AG08395 (cell line): ENCODE measurements around the gene PIR.

Experiments
- DNase-seq: peaks from one replicate; pipeline ENCODE4 v3.0.0; 2012; ENCODE audit warnings: mixed read lengths, low spot score

Gene PIR

DNA sequence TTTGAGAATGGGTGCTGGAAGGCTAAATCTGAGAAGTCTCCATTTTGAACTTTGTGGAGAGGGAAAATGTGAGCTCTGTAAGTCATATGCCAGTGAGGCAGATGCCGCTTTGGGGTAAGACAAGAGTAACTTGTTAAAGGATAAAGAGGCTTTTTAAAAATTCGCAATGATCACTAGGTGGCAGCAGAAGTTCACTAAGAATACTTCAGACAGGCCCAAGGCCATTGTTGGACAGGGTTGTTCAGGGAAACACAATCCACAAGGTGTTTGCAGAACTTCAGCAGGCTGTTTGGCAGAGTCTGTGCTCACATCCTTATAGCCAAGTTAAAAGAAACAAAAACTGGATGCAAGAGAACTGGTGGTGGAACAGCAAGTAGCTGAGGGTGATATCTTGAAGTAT lies 144.1 kb downstream of the PIR start:
- peak; percentile 49 for DNase-seq

GRCh38 chrX:15345976-15346375 lies 147.2 kb downstream of the PIR start:
- no peak for DNase-seq

DNA sequence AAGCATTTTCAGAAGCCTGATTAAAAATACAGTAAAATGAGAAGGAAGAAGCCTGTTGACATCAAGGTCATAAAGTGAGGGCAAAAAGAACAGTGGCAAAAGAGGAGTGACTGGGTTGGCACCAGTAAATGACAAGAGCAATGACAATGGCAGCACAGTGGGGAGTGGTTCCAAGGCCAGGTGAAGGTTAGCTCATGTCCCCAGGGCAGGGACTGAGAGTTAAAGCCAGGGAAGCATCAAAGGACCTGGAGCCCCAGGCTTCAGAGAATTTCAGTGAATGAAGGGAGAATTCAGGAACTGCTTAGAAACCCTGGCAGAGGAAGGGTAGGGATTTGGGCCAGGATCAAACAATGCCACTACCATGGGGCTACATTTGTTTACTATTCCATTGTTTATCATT lies 149.0 kb downstream of the PIR start:
- no peak for DNase-seq

GRCh38 chrX:15343075-15343476 lies 150.1 kb downstream of the PIR start:
- no peak for DNase-seq

DNA sequence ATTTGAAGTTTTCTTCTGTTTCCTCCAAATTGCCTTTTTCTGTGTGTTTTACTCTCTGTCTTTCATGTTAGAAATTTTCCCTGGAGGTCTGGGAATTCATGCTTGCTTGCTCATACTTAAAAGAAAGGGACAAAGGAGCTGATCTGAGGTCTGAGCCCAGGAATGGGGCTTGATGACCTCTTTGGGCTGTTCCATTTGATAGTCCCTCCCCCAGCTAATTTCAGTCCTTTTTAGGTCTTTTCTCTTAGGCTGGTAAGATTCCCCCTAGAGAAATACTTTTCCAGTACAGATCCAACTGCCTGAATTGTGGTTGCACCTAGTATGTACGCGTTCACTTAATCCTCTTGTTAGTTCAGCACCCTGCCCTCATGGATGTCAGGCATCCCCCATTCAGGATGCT lies 152.3 kb downstream of the PIR start:
- DNase-seq: no peak

- DNase-seq: peak; percentile 15
These were observed 157.1 kb downstream of the PIR start for GRCh38 chrX:15336023-15336413.

- DNase-seq: peak; percentile 92
These were observed 157.8 kb downstream of the PIR start, which contains the start of gene PIGA for GRCh38 chrX:15335135-15336022. Gene PIGA, minus strand, starts transcription at chrX:15335523. Its CDS starts 3,593 bp downstream, at chrX:15331930.
